ENCODE data around the gene PC.

DNA sequence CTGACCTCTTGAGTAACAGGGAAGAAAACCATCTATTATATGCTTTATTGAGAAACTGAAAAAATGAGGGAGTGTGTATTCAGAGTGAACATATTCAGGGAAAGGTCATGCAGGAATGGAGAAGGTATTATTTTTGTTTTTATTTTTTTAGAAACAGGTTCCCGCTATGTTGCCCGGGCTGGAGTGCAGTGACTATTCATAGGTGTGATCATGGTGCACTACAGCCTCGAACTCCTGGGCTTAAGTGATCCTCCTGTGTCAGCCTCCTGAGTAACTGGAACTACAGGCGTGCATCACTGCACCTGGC is 123.7 kb downstream of the PC start:
- TF ChIP-seq, protein P1, sequence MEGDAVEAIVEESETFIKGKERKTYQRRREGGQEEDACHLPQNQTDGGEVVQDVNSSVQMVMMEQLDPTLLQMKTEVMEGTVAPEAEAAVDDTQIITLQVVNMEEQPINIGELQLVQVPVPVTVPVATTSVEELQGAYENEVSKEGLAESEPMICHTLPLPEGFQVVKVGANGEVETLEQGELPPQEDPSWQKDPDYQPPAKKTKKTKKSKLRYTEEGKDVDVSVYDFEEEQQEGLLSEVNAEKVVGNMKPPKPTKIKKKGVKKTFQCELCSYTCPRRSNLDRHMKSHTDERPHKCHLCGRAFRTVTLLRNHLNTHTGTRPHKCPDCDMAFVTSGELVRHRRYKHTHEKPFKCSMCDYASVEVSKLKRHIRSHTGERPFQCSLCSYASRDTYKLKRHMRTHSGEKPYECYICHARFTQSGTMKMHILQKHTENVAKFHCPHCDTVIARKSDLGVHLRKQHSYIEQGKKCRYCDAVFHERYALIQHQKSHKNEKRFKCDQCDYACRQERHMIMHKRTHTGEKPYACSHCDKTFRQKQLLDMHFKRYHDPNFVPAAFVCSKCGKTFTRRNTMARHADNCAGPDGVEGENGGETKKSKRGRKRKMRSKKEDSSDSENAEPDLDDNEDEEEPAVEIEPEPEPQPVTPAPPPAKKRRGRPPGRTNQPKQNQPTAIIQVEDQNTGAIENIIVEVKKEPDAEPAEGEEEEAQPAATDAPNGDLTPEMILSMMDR (conservative IDR thresholded peaks at IDR 0.05; ENCODE audit: low read depth, low read length), result peak; percentile 14; the same call in 1 of the 2 replicates
- TF ChIP-seq EZH2 (IDR thresholded peaks at IDR 0.05; ENCODE audit: low read length, unreplicated experiment), result no peak

All from PC-3 (cell line).